Measurements from ENCODE around the gene AAGAB.

DNA sequence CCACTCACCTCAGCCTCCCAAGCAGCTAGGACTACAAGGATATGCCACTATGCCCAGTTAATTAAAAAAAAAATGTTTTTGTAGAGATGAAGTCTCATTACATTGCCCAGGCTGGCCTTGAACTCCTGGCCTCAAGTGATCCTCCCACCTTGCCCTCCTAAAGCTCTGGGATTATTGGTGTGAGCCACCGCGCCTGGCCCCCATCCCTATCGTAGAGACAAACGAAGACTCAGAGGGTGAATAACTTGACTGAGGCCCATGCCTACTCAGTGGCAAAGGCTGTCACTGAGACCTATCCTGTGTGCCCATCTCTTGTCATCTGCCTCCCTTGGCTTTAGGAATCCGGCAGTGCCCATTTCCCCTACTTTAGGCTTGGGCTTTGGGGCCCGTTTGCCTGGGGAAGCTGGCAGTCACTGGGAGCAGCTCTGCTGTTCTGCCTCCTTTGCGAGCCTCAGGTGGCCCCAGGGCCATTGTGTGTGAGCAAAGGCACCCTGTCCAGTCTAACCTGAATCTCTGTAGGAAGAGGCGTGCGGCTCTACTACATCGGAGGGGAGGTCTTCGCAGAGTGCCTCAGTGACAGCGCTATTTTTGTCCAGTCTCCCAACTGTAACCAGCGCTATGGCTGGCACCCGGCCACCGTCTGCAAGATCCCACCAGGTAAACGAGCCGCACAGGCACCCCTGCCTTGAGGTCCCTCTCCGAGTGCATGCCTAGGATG, 70.1 kb downstream of the AAGAB start:
- TF ChIP-seq, protein P1, sequence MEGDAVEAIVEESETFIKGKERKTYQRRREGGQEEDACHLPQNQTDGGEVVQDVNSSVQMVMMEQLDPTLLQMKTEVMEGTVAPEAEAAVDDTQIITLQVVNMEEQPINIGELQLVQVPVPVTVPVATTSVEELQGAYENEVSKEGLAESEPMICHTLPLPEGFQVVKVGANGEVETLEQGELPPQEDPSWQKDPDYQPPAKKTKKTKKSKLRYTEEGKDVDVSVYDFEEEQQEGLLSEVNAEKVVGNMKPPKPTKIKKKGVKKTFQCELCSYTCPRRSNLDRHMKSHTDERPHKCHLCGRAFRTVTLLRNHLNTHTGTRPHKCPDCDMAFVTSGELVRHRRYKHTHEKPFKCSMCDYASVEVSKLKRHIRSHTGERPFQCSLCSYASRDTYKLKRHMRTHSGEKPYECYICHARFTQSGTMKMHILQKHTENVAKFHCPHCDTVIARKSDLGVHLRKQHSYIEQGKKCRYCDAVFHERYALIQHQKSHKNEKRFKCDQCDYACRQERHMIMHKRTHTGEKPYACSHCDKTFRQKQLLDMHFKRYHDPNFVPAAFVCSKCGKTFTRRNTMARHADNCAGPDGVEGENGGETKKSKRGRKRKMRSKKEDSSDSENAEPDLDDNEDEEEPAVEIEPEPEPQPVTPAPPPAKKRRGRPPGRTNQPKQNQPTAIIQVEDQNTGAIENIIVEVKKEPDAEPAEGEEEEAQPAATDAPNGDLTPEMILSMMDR (IDR thresholded peaks at IDR 0.05): no peak
- no peak for TF ChIP-seq POLR2AphosphoS5 (IDR thresholded peaks at IDR 0.05)

Data from gastroesophageal sphincter (tissue), 3 donors.